GM18499 (cell line): ENCODE data around the gene CTCF.

Experiments
- ATAC-seq: cut with Tn5 transposase; IDR thresholded peaks from one replicate; pipeline ENCODE4 v1.9.1; 2021; ENCODE audit warnings: moderate number of reproducible peaks; ENCODE audit not compliant: insufficient read depth, unreplicated experiment

Gene CTCF

DNA sequence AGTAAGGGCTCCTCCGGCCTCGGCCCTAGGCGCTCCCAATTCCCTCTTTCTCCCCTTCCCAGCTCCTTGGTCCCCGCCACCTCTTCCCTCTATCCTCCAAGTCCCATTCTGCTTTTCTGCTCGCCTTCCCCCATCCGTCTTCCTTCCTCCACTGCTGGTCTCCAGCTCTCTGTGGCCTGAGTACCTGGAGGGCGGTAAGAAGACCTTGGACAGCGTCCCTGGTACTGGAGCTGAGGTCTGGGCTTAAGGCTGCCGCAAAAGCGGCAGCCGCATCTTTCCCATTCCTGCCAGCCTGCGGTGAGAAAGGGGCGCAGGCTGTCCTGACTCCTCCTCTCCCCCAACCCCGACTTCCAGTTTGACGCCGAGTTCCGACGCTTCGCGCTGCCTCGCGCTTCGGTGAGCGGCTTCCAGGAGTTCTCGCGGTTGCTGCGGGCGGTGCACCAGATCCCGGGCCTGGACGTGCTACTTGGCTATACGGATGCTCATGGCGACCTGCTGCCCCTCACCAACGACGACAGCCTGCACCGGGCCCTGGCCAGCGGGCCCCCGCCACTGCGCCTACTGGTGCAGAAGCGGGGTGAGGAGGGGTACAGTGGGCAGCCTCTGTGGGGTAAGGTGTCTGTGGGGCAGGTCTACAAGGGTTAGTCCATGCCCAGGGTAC lies 98.9 kb downstream of the CTCF start:
- no peak for ATAC-seq

DNA sequence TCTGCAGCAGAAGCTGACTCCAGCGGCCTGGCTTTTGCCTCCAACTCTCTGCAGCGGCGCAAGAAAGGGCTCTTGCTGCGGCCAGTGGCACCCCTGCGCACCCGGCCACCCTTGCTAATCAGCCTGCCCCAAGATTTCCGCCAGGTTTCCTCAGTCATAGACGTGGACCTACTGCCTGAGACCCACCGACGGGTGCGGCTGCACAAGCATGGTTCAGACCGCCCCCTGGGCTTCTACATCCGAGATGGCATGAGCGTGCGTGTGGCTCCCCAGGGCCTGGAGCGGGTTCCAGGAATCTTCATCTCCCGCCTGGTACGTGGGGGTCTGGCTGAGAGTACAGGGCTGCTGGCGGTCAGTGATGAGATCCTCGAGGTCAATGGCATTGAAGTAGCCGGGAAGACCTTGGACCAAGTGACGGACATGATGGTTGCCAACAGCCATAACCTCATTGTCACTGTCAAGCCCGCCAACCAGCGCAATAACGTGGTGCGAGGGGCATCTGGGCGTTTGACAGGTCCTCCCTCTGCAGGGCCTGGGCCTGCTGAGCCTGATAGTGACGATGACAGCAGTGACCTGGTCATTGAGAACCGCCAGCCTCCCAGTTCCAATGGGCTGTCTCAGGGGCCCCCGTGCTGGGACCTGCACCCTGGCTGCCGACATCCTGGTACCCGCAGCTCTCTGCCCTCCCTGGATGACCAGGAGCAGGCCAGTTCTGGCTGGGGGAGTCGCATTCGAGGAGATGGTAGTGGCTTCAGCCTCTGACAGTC lies 99.7 kb downstream of the CTCF start:
- ATAC-seq = no peak

DNA sequence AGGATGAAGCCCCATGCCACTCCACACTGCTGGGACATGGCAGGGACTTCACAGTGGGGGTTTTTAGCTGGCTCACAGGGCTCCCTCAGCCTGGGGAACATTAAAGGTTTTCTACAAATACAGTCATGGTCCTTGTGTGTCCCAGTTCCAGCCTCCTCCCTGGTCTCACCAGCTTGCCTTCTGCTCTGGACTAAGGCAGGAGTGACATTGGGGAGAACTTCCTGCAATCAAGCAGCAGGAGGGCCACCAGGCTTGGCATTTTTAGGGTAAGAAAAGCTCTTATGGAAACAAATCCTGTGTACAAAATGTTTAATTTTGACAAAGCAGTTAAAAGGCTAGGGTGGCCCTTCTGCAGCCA lies 100.3 kb downstream of the CTCF start:
- no peak for ATAC-seq

DNA sequence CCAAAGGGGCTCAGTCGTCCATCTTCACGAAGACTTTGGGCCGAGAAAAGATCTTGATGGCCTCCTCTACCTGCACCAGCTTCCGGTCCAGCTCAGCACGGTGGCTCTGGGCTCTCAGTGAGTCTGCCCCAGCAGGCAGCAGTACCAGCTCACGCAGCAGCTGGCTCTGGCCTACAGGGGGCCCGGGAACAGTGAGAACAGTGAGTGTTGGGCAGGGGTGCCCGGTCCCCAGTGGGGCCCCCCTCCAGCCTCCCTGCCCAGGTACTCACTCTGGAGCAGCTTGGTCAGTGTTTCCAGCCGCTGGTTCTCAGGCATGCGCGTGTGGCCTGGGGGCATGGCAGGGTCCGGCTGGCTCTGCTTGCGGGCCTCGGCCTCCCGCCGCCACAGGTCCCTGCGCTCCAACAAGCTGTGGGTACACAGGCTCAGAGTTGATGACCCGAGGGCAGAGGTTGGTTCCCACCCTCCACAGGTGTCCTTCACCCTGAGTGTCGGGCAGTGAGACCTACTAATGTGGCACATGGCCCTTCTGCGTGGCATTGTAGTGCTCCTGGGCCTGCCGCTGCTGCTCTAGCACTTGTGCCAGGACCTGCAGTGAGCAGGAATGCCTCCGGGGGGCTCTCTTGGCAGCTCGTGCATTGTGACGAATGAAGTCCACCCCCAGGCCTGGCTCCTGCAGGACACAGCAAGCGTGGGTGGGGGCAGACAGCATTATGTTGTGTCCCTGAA lies 101.0 kb downstream of the CTCF start:
- ATAC-seq = no peak

DNA sequence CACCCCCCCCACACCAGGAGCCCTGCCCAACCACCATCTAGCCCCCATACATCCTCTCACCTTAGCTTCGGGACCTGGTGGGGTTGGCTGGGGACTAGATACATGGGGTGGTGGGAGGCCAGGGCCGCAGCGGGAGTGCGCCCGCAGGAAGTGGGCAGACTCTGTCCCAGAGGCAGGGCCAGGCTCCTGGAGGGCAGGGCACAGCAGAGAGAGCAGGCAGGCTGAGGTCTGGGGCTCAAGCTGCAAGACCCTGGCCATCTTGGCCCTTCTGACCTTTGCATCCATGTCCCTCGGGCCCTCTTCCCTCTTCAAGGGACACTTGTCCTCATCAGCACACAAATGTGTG lies 101.5 kb downstream of the CTCF start:
- ATAC-seq = no peak

DNA sequence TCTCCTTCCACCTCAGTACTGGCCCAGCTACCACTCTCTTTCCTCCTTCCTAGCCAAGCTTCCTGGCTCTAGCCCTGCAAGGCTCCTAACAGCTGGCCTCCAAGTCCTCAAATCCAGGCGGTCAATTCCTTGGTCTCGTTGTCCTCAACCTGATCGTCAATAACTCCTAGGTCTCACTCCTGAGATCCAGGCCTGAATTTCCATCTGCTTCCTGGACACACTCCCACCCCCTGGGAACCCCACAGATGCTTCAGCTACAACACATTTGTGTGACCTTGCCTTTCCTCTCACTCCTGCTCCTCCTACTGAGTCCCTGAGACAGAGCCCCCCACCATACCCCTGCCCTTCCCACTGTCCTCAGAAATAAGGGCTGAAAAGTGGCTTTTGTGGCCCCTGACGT lies 101.9 kb downstream of the CTCF start:
- ATAC-seq = no peak

DNA sequence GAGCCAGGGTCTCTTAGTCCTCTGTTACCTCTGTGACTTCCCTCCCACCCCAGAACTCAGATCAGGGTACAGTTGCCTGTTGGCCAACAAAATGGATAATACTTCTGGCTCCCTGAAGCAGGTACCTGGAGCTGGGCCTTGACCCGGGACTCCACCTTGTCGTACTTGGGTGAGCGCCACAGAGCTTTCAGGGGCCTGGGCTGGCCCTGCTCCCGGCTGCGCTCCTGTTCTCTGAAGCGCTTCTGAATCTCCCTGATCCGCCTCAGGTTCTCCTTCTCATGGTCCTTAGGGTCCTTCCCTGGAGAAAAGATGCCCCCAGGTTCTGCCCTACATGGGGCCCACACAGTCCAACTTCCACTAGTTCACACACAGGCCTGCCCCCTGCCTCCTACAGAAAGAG lies 102.5 kb downstream of the CTCF start:
- ATAC-seq = no peak

DNA sequence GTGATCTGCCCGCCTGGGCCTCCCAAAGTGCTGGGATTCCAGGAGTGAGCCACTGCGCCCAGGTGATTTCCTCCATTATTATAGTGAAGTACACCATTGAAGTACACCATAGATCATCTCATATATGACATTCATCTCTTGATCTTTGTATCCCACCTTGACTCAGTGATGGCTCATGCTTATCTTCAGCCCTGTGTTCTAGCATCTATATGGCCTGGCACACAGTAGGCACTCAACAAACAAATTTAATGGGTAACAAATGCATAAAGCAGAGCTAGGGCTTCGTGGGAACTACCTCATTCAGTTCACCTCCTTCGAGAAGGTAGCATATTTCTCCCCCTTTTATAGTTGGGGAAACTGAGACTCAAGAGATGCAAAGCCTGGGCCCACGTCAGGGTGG lies 103.3 kb downstream of the CTCF start:
- ATAC-seq = no peak

DNA sequence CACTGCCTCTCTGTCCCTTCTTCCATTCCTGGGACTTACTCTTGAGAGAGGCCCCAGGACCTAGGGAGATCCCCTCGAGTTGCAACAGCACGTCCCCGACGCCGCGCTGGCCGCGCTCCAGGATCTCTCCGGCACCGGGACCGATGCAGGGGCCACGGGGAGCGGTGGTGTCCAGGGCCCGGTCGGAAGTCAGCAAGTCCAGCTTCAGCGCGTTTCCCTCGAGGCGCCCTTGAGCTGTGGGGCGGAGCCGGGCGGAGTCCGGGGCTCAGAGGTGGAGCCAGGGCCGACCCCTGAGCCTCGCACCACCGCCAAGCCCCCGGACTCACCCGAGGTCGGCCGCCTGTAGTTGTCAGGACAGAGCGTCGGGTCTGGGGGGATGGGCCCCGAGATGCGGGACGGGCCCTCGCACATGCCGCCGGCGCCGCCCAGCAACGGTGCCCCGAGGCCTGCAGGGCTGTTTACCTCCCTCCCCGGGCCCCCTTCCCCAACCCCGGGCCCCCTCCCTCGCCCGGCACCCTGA lies 103.8 kb downstream of the CTCF start:
- ATAC-seq = no peak

DNA sequence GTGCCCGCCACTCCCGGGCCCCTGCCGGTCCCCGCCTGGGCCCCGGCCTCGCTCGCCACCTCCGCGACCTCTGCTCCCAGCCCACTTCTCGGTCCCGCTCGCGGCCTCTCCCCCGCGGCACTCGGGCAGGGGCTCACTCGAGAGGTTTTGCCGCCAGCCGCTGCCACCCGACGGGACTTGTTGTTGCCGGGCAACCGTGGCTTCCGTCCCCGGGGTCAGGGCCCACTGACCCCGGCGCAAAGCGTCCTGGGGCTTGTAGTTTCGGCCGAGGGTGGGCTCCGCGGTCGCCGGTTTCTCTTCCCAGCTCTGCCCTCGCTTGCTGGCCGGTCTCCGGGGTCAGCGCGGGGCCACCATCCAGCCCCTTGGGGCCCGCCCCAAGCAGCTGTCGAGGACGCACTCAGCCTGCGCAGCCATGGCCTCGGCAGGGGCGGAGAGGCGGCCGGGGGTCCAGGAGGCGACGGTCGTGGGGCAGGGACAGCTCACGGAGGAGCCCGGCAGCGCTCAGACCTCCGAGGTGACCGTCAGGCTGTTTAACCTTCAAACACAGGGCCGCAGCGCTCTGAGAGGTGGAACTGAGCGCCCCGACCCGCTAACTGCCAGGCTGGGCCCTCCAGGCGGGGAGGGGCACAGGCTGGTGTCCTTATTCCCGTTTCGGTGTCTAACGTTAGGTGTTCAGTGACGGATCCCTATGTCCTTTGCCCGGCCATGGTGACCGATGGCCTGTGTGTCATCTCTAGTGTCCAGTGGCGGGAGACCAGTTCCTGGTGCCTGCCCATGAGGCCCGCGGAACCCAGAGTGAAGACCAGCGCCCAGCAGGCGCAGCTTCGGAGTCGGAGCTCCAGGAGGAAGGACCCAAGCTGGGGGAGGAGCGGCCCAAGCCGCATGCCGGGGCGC lies 104.5 kb downstream of the CTCF start, which contains the start of the genes C16orf86 and ENKD1:
Gene C16orf86, plus strand, starts transcription at position 256 of the 894 bp plus-strand sequence. Its CDS starts 157 bp downstream, at position 413.
Gene ENKD1, minus strand, starts transcription at position 192 of the 894 bp plus-strand sequence. CDS start 308 bp downstream, outside the sequence.
- ATAC-seq = no peak

DNA sequence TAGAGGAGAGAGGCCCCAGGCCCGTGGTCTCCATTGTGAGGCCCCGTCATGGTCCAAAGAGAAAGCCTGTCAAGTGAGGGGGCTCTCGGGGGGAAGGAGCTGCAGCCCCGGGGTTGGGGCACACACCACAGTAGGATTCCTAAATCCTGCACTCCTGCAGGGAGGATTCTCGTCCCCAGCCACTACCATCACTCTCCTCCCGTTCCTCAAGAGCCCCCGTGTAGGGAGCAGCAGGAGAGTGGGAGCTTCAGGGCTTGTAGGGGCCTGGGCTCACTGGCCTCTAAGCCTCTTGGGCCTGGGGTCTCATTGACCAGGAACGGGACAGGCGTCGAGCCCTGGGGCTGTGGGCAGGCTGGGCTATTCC lies 105.1 kb downstream of the CTCF start:
- no peak for ATAC-seq

DNA sequence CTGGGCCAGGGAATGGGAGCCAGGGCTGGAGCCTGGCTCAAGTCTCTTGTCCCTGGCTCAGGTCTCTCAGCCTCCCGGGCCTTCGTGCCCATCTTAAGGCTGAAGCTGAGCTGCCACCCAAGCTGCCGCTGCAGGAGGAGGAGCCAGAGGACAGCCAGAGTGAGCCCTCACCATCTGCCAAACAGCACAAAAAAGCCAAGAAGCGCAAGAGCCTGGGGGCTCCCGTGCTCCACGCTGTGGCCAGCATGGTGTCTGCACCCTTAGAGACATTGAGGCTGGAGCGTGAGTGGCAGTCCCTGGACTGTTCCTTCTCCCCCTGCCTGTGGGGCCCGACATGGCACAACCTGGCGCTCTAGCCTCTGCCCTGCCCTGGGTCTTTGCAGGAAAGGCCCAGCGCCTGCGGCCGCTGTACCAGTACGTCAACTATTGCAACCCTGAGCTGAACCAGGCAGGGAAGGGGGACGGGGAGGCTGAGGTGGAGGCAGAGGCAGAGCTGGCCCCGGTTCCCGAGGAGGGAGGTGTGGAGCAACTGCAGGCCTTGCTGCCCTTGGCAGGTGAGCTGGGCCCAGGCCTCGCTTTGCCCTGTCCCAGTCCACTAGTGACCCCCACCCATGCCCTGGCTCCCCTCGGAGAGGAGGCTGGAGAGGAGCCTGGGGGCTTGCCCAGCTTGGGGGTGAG lies 105.6 kb downstream of the CTCF start:
- no peak for ATAC-seq

DNA sequence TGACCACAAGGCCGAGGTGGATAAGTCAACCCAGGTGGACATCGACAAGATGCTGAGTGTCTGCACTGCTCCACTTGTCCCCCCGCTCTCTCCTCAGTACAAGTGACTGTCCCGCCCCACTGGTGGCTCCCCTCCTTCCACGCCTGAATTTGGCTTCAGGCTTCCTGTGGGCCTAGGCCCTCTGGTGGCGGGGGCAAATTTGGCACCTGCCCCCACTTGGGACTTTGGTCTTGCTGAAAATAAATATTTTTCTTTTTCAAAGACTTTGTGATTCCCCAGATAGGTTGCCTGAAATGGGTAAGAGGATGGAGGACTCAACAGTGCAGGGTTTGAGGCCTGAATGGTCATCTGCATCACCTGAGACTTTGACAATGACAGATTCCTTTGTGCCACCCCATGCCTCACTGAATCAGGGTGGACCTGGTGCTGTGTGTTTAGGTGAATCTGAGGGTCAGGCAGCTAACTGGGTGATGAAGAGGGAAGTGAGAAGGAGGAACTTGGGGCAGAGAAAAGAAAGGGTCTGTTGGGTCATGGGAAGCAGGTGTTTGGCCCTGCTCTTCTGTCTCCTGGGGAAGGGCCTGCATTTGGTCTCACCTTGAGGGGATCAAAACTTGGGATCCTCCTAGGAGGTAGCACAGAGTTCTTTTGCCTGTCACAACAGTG lies 106.3 kb downstream of the CTCF start:
- no peak for ATAC-seq

DNA sequence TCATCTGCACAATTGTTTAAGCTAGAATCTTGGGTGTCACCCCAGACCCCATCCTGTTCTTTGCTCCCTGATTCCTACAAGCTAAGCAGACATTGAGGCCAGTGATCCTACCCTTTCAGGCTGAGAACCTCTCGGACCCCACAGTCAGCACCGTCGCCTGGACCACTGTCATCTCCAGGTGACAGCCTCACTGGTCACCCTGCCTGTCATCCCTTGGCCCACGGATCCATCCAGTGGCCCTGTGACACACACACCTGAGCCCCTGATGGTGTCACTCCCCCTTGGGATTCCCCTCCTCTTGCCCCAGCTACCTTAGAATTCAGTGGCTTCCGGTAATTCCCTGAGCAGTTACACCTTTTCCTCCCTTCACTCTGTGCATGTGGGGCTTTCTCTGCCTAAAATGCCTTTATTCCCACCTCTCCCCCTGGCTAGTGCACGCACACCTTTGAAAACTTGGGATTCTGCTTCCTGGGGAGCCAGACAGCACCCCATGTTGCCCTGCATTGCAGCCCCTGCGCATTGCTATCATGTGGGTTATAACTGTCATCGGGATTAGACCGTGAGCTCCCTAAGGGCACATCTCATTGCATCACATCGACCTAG lies 107.3 kb downstream of the CTCF start:
- ATAC-seq = no peak

DNA sequence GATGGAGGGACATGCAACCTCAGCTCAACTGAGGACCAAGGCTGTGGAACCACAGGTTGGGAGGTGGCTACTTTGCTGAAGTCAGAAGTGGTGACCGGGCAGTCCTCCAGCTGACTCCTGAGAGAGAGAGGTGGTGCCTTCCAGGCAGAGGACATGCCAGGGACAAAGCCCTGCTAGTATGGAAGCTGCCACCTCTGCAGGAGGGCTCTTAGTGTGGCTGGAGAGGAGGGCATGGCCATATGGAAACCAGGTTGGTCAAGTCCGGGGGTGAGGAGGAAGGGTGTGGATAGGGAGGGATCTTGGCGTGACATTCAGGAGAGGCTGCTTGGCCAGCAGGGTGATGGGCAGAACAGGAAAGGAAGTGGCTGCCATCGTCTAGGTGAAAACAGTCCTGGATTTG lies 110.0 kb downstream of the CTCF start:
- ATAC-seq = no peak

DNA sequence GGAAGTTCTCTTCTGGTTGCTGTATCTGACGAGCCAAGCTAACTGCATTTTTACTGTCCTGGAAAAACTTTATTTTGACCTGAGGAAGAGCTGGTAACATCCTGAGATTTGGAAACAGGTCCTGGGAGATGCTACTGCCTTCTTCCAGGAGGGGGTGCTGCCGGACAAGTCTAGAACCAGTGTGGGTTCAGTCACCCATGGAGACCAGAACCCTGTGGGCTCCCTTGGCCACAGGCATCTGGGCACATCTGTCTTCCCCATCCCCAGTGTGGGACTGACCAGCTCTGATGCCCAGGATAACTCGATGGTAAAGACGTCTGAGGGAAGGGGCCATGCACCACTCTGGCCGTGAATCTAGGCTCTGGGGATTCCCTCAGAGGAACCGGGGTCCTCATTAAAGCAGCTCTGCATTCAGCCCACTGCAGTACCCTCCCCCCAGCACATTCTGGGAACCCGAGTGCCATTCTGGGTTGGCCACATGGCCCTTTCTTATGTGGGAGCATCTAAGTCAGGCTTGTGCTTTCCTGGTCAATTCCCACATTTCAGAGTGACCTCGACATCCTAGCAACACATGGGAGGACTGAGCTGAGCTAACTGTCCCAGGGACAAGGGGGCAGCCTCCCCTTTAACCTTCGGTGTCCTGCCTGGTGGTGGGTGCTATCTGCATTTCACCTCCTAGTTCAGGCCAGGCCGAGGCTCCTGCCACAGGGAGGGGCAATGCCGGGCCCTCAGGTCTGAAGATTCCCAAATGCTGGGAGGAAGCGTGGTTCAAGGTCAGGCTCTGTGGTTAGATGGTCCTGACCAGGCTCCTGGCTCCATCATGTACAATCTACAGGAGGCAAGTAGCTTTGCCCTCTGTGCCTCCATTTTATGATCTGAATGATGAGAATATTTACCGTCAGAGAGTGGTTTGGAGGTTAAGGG lies 110.7 kb downstream of the CTCF start:
- no peak for ATAC-seq

DNA sequence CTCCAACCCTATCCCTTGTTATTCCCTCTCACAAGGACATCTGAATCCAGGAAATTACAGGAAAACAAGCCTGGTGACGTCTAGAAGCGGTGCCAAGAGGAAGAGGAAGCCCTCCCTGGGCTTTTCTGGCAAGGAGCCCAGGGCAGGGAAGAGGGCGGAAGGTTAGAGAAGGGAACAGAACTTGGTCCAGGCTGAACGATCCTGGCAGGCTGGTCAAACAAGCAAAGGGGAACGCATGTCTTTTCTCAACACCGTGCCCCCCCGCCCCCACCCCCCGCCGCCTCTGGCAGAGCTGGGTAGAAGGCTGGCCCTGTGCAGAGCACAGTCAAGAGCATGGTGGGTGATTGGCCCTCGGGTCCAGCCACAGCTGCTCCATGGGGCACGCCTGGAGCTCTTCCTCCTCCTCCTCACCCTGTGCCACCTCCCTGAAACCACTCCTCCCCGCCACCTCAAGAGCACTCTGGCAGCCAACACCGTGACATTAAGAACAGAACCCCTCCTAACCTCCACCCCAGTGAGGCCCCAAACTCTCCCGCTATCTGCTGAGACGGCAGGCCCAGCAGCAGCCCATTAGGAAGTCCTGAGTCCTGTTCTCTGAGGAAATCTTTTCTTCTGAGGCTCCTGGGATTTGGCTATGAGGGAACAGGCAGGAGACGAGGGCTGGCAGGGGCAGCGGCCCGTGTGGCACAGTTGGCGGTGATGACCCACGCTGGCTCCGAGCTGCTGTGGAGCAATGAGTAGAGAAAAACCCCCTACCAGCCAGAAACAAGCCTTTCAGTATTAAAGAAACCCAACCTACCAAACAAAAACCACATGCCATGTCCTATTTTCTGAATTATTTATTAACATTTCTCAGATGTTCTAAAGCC lies 111.6 kb downstream of the CTCF start:
- ATAC-seq = no peak
